AG04449 (cell line): ENCODE data around the gene CFAP74.
A peak's percentile ranks its signal among the peaks of the same experiment; 100 is the strongest.
"Not testable (repeated sequence)": the region's sequence is repeated elsewhere in the genome, so short reads cannot be mapped to it uniquely, and the experiment has no call there.

Experiments used
- CTCF ChIA-PET: fragments of 350-600 bp; formaldehyde crosslinking; extraction: SDS; loops from one replicate; lab custom pipeline; 2021; ENCODE audit warnings: antibody characterized with exemption; lab: Yijun Ruan, JAX
- POLR2A ChIA-PET: fragments of 400-600, 350-600 bp; formaldehyde crosslinking; extraction: SDS; loops from one replicate; lab custom pipeline; 2020; ENCODE audit warnings: antibody characterized with exemption, inconsistent platforms; lab: Yijun Ruan, JAX
- DNase-seq: peaks from one replicate; pipeline ENCODE4 v3.0.0-alpha.2; 2010; ENCODE audit warnings: low read depth, low spot score
- H3K4me3 ChIP-seq: 2 replicates; pipeline ENCODE4 v1.5.1; 2011; ENCODE audit warnings: low read depth, mild to moderate bottlenecking, control low read depth, low read length
- CTCF ChIP-seq: IDR thresholded peaks from one replicate; pipeline ENCODE4 v1.5.1; 2011; ENCODE audit warnings: mild to moderate bottlenecking, moderate library complexity, low read length, control low read depth, inconsistent platforms; ENCODE audit not compliant: insufficient read depth; ENCODE audit errors: missing control alignments

CFAP74 gene

GRCh38 chr1:1892079-1892762 lies 111.4 kb downstream of the CFAP74 start:
- H3K4me3 ChIP-seq, result peak overlapping the region; percentile 79
- TF ChIP-seq CTCF, result no peak
- POLR2A ChIA-PET, result interaction anchor here (1.0 kb wide), 1 partner anchor 17 kb away, joined by 4 read pairs; no protein-coding TSS in a partner anchor
- no peak for DNase-seq
- CTCF ChIA-PET, result interaction anchor here (1.0 to 2.0 kb wide), 2 partner anchors 10 to 15 kb away, joined by 3 to 21 read pairs; no protein-coding TSS in a partner anchor

- ChIA-PET POLR2A (interaction anchor here (1.0 kb wide), 1 partner anchor 18 kb away, joined by 4 read pairs; no protein-coding TSS in a partner anchor), CTCF (interaction anchor here (1.0 to 2.0 kb wide), 2 partner anchors 10 to 16 kb away, joined by 3 to 21 read pairs; no protein-coding TSS in a partner anchor)
- no peak for DNase-seq
- TF ChIP-seq CTCF, result no peak
- peak overlapping the region; percentile 79 for H3K4me3 ChIP-seq
Measured at GRCh38 chr1:1891349-1892078, 112.1 kb downstream of the CFAP74 start.

- ChIA-PET CTCF (interaction anchor here (2.0 kb wide), 1 partner anchor 16 kb away, joined by 21 read pairs; no protein-coding TSS in a partner anchor), POLR2A (no interaction called here)
- TF ChIP-seq CTCF, result no peak
- peak within 1 kb of the TSS; percentile 83 for H3K4me3 ChIP-seq
- DNase-seq, result no peak
Measured at GRCh38 chr1:1890506-1891348, 112.9 kb downstream of the CFAP74 start, which contains the start of gene GNB1. TSS of gene GNB1 (minus strand) at chr1:1891087. CDS start at chr1:1825453, 65,634 bp downstream.

GRCh38 chr1:1889847-1890505 lies 113.6 kb downstream of the CFAP74 start:
- DNase-seq, result no peak
- ChIA-PET CTCF (interaction anchor here (1.2 kb wide), 1 partner anchor 12 kb away, joined by 4 read pairs; no protein-coding TSS in a partner anchor), POLR2A (no interaction called here)
- no peak for TF ChIP-seq CTCF
- H3K4me3 ChIP-seq, result peak overlapping the region; percentile 83

- DNase-seq, result no peak
Measured at GRCh38 chr1:1889090-1889750, 114.4 kb downstream of the CFAP74 start.

GRCh38 chr1:1883890-1884289 lies 119.7 kb downstream of the CFAP74 start:
- POLR2A ChIA-PET, result interaction anchor here (1.0 kb wide), 1 partner anchor 11 kb away, joined by 3 read pairs; no protein-coding TSS in a partner anchor
- CTCF ChIA-PET, result interaction anchor here (1.0 to 1.9 kb wide), 4 partner anchors 13 to 25 kb away, joined by 3 to 6 read pairs (median 3); no protein-coding TSS in a partner anchor
- DNase-seq, H3K4me3 ChIP-seq: not testable (repeated sequence)

More at GRCh38 chr1:1889090-1889750, 114.4 kb downstream of the CFAP74 start:
- ChIA-PET POLR2A (interaction anchor here (0.5 kb wide), 1 partner anchor 14 kb away, joined by 4 read pairs; no protein-coding TSS in a partner anchor), CTCF (interaction anchor here (1.2 to 1.5 kb wide), 2 partner anchors 12 to 17 kb away, joined by 4 read pairs; no protein-coding TSS in a partner anchor)
- H3K4me3 ChIP-seq, result peak overlapping the region; percentile 83
- TF ChIP-seq CTCF, result no peak
